WTC11 (cell line): ENCODE data around the gene PCDH9.

Source experiments
- ATF3 ChIP-seq: sonication (generic); formaldehyde crosslinking; conservative IDR thresholded peaks from 2 replicates; pipeline ENCODE4 v1.8.1; 2022; ENCODE audit warnings: mild to moderate bottlenecking, missing genetic modification reagents
- CREB1 ChIP-seq: sonication (generic); formaldehyde crosslinking; IDR thresholded peaks from 2 replicates; pipeline ENCODE4 v1.8.0; 2023; ENCODE audit warnings: mild to moderate bottlenecking, missing genetic modification reagents
- JUN ChIP-seq: sonication (generic); formaldehyde crosslinking; IDR thresholded peaks from 2 replicates; pipeline ENCODE4 v1.8.0; 2023; ENCODE audit warnings: mild to moderate bottlenecking, missing genetic modification reagents
- NFATC4 ChIP-seq: fragments of 250-450 bp; sonication (Bioruptor Pico); IDR thresholded peaks from 2 replicates; pipeline ENCODE4 v1.9.0; 2021; ENCODE audit warnings: mild to moderate bottlenecking
- PREB ChIP-seq: sonication (generic); formaldehyde crosslinking; IDR thresholded peaks from 2 replicates; pipeline ENCODE4 v1.8.1; 2022; ENCODE audit warnings: mild to moderate bottlenecking, missing genetic modification reagents, moderate library complexity, borderline replicate concordance
- USF2 ChIP-seq: sonication (generic); formaldehyde crosslinking; IDR thresholded peaks from 2 replicates; pipeline ENCODE4 v1.8.1; 2023; ENCODE audit warnings: mild to moderate bottlenecking, missing genetic modification reagents, moderate library complexity
- ZBTB21 ChIP-seq: sonication (generic); formaldehyde crosslinking; IDR thresholded peaks from 2 replicates; pipeline ENCODE4 v1.8.1; 2023; ENCODE audit warnings: mild to moderate bottlenecking, missing genetic modification reagents, borderline replicate concordance
- ZNF121 ChIP-seq: sonication (generic); formaldehyde crosslinking; IDR thresholded peaks from 2 replicates; pipeline ENCODE4 v1.8.0; 2023; ENCODE audit warnings: missing genetic modification reagents
- ZNF532 ChIP-seq: fragments of 250-450 bp; sonication (Bioruptor Pico); IDR thresholded peaks from 2 replicates; pipeline ENCODE4 v1.9.0; 2021; ENCODE audit warnings: mild to moderate bottlenecking, borderline replicate concordance
- TF ChIP-seq, protein P1 (sequence below): fragments of 200-600 bp; IDR thresholded peaks from 2 replicates; pipeline ENCODE4 v1.8.0; 2022; ENCODE audit warnings: antibody characterized with exemption
- TF ChIP-seq, protein P2 (sequence below): sonication (generic); formaldehyde crosslinking; IDR thresholded peaks from 2 replicates; pipeline ENCODE4 v1.8.0; 2023; ENCODE audit warnings: missing genetic modification reagents

DNA sequence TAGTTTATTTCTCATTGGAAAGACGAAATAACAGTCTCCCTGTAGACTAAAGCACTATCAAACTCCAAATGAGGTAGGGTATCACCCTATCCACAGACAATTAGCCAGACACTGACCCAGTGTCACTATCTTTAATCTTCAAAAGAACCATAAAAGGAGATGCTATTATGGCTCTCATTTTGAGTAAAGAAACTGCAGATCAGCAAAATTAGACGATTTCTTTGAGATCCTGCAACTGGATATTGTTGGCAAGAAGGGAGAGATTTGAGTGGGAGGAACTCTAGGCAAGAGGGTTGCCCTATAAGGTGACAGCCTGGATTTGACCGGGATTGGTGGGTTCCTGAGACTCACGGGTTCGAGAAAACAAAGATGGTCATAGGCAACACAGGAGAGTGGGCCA, 71.2 kb downstream of the PCDH9 start:
- TF ChIP-seq, protein P1, sequence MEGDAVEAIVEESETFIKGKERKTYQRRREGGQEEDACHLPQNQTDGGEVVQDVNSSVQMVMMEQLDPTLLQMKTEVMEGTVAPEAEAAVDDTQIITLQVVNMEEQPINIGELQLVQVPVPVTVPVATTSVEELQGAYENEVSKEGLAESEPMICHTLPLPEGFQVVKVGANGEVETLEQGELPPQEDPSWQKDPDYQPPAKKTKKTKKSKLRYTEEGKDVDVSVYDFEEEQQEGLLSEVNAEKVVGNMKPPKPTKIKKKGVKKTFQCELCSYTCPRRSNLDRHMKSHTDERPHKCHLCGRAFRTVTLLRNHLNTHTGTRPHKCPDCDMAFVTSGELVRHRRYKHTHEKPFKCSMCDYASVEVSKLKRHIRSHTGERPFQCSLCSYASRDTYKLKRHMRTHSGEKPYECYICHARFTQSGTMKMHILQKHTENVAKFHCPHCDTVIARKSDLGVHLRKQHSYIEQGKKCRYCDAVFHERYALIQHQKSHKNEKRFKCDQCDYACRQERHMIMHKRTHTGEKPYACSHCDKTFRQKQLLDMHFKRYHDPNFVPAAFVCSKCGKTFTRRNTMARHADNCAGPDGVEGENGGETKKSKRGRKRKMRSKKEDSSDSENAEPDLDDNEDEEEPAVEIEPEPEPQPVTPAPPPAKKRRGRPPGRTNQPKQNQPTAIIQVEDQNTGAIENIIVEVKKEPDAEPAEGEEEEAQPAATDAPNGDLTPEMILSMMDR, result no peak
- TF ChIP-seq NFATC4 (CRISPR knock-in tag) (no peak), JUN (CRISPR knock-in tag) (no peak), USF2 (no peak), ATF3 (CRISPR knock-in tag) (no peak), ZNF532 (CRISPR knock-in tag) (no peak), PREB (CRISPR knock-in tag) (no peak), ZBTB21 (CRISPR knock-in tag) (no peak), ZNF121 (CRISPR knock-in tag) (no peak), CREB1 (CRISPR knock-in tag) (no peak)
- TF ChIP-seq, protein P2, sequence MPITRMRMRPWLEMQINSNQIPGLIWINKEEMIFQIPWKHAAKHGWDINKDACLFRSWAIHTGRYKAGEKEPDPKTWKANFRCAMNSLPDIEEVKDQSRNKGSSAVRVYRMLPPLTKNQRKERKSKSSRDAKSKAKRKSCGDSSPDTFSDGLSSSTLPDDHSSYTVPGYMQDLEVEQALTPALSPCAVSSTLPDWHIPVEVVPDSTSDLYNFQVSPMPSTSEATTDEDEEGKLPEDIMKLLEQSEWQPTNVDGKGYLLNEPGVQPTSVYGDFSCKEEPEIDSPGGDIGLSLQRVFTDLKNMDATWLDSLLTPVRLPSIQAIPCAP (CRISPR knock-in tag), result no peak
